ENCODE data around the gene COPG2. TPM values are rescaled to one million over a fixed set of nuclear protein-coding genes. Genes with fewer than 3 reads are reported as not detected.
A peak's percentile ranks its signal among the peaks of the same experiment; 100 is the strongest.
"Not testable (repeated sequence)": the region's sequence is repeated elsewhere in the genome, so short reads cannot be mapped to it uniquely, and the experiment has no call there.

COPG2 gene
- total and polyA plus RNA-seq, 2 donors: 14.1 to 20.8 TPM

DNA sequence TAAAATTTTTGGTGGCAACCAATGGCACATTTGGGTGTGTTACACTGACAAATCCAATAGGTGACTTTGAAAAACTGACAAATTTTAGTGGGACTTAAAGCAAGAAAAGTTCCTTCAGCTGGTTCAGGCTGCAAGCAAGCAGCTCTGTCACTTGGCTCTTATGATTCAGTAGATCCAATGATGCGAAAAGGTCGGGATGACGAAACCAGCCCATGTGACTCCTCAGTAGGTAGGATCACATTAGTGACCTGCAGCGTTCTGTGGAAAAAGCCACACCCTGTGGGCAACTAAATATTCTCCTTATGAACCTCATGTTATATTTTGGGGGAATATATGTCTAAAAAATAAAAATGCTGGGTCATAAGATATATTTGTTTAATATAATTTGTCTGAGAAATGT, 31.1 kb upstream of the COPG2 start:
- no peak for DNase-seq (ENCODE audit: low read depth in 6 of 9, low spot score in 9 of 9)
- H3K4me1 ChIP-seq (ENCODE audit: control insufficient read depth in 2 of 2, insufficient read depth in 2 of 2, low read length in 2 of 2): no peaks in the 10 kb centered on the region
- no peak overlapping the region for H3K27ac ChIP-seq (ENCODE audit: low read depth in 1 of 2, low read length in 1 of 2)
- no peaks in the 10 kb centered on the region for H3K9me3 ChIP-seq (ENCODE audit: control insufficient read depth in 2 of 2, insufficient read depth in 1 of 2, low read length in 1 of 2)
- H3K27me3 ChIP-seq (ENCODE audit: control insufficient read depth in 2 of 2, insufficient read depth in 1 of 2, low read length in 1 of 2): no peaks in the 10 kb centered on the region
- H3K36me3 ChIP-seq (ENCODE audit: control insufficient read depth in 2 of 2, insufficient read depth in 2 of 2, low read length in 1 of 2): no peaks in the 10 kb centered on the region
- WGBS: 69% methylated on average over 4 of the region's 4 CpGs
- no peak overlapping the region for H3K4me3 ChIP-seq (ENCODE audit: low read length in 2 of 2)

DNA sequence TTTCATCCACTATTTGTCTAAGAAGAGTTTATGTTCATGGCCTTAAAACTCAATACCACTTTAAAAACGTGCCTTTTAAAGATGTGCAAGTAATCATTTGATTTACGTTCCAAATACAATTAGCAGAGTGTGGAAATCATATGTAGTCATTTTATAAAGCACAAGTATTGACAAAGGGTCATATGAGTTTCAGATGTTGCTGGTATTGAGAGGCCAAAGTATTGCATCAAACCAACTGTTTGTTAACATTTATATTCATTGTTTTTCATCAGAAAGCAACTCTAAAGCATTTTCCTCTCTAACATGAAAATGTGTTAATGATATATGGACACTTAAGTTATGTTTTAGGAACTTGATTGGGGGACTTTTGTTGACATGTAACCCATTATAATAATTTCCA, 29.3 kb upstream of the COPG2 start:
- no peaks in the 10 kb centered on the region for H3K4me1 ChIP-seq (ENCODE audit: control insufficient read depth in 2 of 2, insufficient read depth in 2 of 2, low read length in 2 of 2)
- H3K9me3 ChIP-seq (ENCODE audit: control insufficient read depth in 2 of 2, insufficient read depth in 1 of 2, low read length in 1 of 2): no peaks in the 10 kb centered on the region
- DNase-seq (ENCODE audit: low read depth in 6 of 9, low spot score in 9 of 9): no peak
- H3K4me3 ChIP-seq (ENCODE audit: low read length in 2 of 2): no peak overlapping the region
- H3K27ac ChIP-seq (ENCODE audit: low read depth in 1 of 2, low read length in 1 of 2): no peak overlapping the region
- no peaks in the 10 kb centered on the region for H3K36me3 ChIP-seq (ENCODE audit: control insufficient read depth in 2 of 2, insufficient read depth in 2 of 2, low read length in 1 of 2)
- H3K27me3 ChIP-seq (ENCODE audit: control insufficient read depth in 2 of 2, insufficient read depth in 1 of 2, low read length in 1 of 2): no peaks in the 10 kb centered on the region
- 91% methylated on average over 2 of the region's 2 CpGs for WGBS

DNA sequence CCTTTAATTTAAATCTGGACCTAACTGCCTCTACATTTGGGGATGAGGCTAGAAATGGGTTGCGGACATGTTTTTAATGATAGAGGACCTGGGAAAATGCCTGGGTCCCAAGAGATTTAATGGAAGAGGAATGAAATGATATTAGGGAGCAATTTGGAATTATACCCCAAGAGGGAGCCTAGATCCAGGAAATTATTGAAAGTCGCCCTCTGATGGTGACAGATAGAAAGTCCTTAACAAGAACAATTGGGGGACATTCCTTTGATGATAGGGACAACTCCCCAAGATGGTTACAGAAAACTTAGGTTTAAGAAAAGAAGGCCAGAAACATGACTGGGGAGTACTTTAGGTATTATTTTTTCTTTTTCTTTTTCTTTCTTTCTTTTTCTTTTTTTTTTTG, 27.3 kb upstream of the COPG2 start:
- 57% methylated on average over 2 of the region's 2 CpGs for WGBS
- H3K4me1 ChIP-seq (ENCODE audit: control insufficient read depth in 2 of 2, insufficient read depth in 2 of 2, low read length in 2 of 2): no peaks in the 10 kb centered on the region
- H3K4me3 ChIP-seq (ENCODE audit: low read length in 2 of 2): no peak overlapping the region
- peak in 2 of 9 donors; percentile 2 to 24 for DNase-seq (ENCODE audit: low read depth in 6 of 9, low spot score in 9 of 9)
- H3K27me3 ChIP-seq (ENCODE audit: control insufficient read depth in 2 of 2, insufficient read depth in 1 of 2, low read length in 1 of 2): no peaks in the 10 kb centered on the region
- no peaks in the 10 kb centered on the region for H3K9me3 ChIP-seq (ENCODE audit: control insufficient read depth in 2 of 2, insufficient read depth in 1 of 2, low read length in 1 of 2)
- no peak overlapping the region for H3K27ac ChIP-seq (ENCODE audit: low read depth in 1 of 2, low read length in 1 of 2)
- no peaks in the 10 kb centered on the region for H3K36me3 ChIP-seq (ENCODE audit: control insufficient read depth in 2 of 2, insufficient read depth in 2 of 2, low read length in 1 of 2)

DNA sequence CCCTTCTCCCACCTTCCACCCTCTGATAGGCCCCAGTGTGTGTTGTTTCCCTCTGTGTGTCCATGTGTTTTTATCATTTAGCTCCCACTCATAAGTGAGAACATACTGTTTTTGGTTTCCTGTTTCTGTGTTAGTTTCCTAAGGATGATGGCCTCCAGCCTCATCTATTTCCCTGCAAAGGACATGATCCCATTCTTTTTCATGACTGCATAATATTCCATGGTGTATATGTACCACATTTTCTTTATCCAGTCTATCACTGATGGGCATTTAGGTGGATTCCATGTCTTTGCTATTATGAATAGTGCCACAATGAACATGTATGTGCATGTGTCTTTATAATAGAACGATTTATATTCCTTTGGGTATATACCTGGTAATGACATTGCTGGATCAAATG, 23.8 kb upstream of the COPG2 start:
- H3K4me3 ChIP-seq (ENCODE audit: low read length in 2 of 2): not testable (repeated sequence)

GRCh38 chr7:130689683-130690082, 21.1 kb upstream of the COPG2 start:
- DNase-seq (ENCODE audit: low read depth in 6 of 9, low spot score in 9 of 9): no peak
- 100% methylated on average over 1 of the region's 1 CpG for WGBS
- H3K4me1 ChIP-seq (ENCODE audit: control insufficient read depth in 2 of 2, insufficient read depth in 2 of 2, low read length in 2 of 2): no peaks in the 10 kb centered on the region
- no peaks in the 10 kb centered on the region for H3K36me3 ChIP-seq (ENCODE audit: control insufficient read depth in 2 of 2, insufficient read depth in 2 of 2, low read length in 1 of 2)
- no peak overlapping the region for H3K4me3 ChIP-seq (ENCODE audit: low read length in 2 of 2)
- H3K27me3 ChIP-seq (ENCODE audit: control insufficient read depth in 2 of 2, insufficient read depth in 1 of 2, low read length in 1 of 2): no peaks in the 10 kb centered on the region
- peaks cover 0 to 2% of the 10 kb centered on the region in 2 donors for H3K9me3 ChIP-seq (ENCODE audit: control insufficient read depth in 2 of 2, insufficient read depth in 1 of 2, low read length in 1 of 2)
- no peak overlapping the region for H3K27ac ChIP-seq (ENCODE audit: low read depth in 1 of 2, low read length in 1 of 2)

More for the DNA sequence above, 23.8 kb upstream of the COPG2 start:
- not testable (repeated sequence) for DNase-seq (ENCODE audit: low read depth in 6 of 9, low spot score in 9 of 9); H3K27ac ChIP-seq (ENCODE audit: low read depth in 1 of 2, low read length in 1 of 2); H3K9me3 ChIP-seq (ENCODE audit: control insufficient read depth in 2 of 2, insufficient read depth in 1 of 2, low read length in 1 of 2); H3K27me3 ChIP-seq (ENCODE audit: control insufficient read depth in 2 of 2, insufficient read depth in 1 of 2, low read length in 1 of 2); H3K4me1 ChIP-seq (ENCODE audit: control insufficient read depth in 2 of 2, insufficient read depth in 2 of 2, low read length in 2 of 2); H3K36me3 ChIP-seq (ENCODE audit: control insufficient read depth in 2 of 2, insufficient read depth in 2 of 2, low read length in 1 of 2)
- WGBS: 95% methylated on average over 1 of the region's 1 CpG

DNA sequence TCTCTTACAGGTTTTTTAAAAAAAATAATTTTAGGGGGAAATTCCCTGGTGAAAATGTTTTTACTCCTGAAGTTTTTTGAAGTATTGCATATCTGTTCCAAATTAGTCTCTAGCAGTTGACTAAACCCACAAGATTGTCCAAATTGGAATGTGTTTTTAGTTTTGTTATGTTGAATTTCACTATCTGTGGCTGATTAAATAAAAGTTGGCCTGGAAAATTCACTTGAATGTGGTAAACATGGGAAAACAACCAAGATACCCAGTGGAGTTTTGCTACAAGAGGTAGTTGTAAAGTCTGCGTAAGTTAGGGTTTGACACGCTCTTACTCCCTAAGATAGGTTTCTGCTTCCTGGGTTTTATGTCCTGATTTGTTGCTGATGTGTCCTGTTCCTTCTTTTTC, 14.5 kb upstream of the COPG2 start:
- Histone ChIP-seq H3K4me1 (ENCODE audit: control insufficient read depth in 2 of 2, insufficient read depth in 2 of 2, low read length in 2 of 2) (no peaks in the 10 kb centered on the region), H3K9me3 (ENCODE audit: control insufficient read depth in 2 of 2, insufficient read depth in 1 of 2, low read length in 1 of 2) (peaks cover 0 to 1% of the 10 kb centered on the region in 2 donors), H3K27me3 (ENCODE audit: control insufficient read depth in 2 of 2, insufficient read depth in 1 of 2, low read length in 1 of 2) (no peaks in the 10 kb centered on the region), H3K36me3 (ENCODE audit: control insufficient read depth in 2 of 2, insufficient read depth in 2 of 2, low read length in 1 of 2) (no peaks in the 10 kb centered on the region), H3K4me3 (ENCODE audit: low read length in 2 of 2) (no peak overlapping the region), H3K27ac (ENCODE audit: low read depth in 1 of 2, low read length in 1 of 2) (no peak overlapping the region)
- over 99% methylated on average over 2 of the region's 2 CpGs for WGBS
- DNase-seq (ENCODE audit: low read depth in 6 of 9, low spot score in 9 of 9): no peak

DNA sequence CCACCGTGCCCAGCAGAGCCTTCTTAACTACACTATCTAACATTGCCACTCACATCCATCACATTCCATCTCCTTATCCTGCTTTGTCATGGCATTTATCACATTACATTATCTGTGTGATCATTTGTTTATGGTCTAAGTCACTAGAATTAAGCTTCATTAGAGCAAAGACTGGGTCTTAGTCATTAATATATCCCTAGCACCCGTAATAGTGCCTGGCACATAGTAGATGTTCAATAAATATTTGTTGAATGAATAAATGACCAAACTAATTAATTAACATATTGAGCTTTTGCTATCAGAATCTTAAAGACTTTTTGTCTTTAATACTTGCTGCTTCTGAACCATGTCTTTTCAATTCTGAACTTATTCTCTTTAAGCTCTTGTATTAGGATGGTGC, 5.9 kb upstream of the COPG2 start:
- H3K4me1 ChIP-seq (ENCODE audit: control insufficient read depth in 2 of 2, insufficient read depth in 2 of 2, low read length in 2 of 2): no peaks in the 10 kb centered on the region
- WGBS: 97% methylated on average over 2 of the region's 2 CpGs
- no peak overlapping the region for H3K4me3 ChIP-seq (ENCODE audit: low read length in 2 of 2)
- DNase-seq (ENCODE audit: low read depth in 6 of 9, low spot score in 9 of 9): no peak
- no peaks in the 10 kb centered on the region for H3K9me3 ChIP-seq (ENCODE audit: control insufficient read depth in 2 of 2, insufficient read depth in 1 of 2, low read length in 1 of 2)
- no peaks in the 10 kb centered on the region for H3K36me3 ChIP-seq (ENCODE audit: control insufficient read depth in 2 of 2, insufficient read depth in 2 of 2, low read length in 1 of 2)
- H3K27ac ChIP-seq (ENCODE audit: low read depth in 1 of 2, low read length in 1 of 2): no peak overlapping the region
- H3K27me3 ChIP-seq (ENCODE audit: control insufficient read depth in 2 of 2, insufficient read depth in 1 of 2, low read length in 1 of 2): no peaks in the 10 kb centered on the region

DNA sequence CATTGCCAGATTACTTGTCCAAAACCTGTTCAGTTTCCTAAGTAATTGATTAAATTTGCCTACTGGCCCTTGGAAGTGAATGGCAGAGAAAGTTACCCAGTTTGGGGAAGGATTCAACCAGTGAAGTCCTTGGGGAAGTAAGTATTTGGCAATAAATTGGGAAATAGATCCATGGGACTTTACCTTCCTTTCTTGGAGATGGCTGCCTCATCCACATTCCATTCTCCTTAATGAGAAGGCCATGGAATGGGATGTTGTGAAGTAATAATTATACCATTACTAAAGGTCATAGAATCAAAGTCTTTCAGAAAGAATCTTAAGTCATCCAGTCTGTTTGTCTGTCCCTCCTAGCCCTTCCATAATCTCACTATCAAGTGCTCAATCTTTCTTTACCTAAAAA, 4.5 kb upstream of the COPG2 start:
- no peaks in the 10 kb centered on the region for H3K36me3 ChIP-seq (ENCODE audit: control insufficient read depth in 2 of 2, insufficient read depth in 2 of 2, low read length in 1 of 2)
- H3K4me3 ChIP-seq (ENCODE audit: low read length in 2 of 2): no peak overlapping the region
- no peaks in the 10 kb centered on the region for H3K9me3 ChIP-seq (ENCODE audit: control insufficient read depth in 2 of 2, insufficient read depth in 1 of 2, low read length in 1 of 2)
- H3K27ac ChIP-seq (ENCODE audit: low read depth in 1 of 2, low read length in 1 of 2): no peak overlapping the region
- no peaks in the 10 kb centered on the region for H3K27me3 ChIP-seq (ENCODE audit: control insufficient read depth in 2 of 2, insufficient read depth in 1 of 2, low read length in 1 of 2)
- peaks cover 0 to 4% of the 10 kb centered on the region in 2 donors for H3K4me1 ChIP-seq (ENCODE audit: control insufficient read depth in 2 of 2, insufficient read depth in 2 of 2, low read length in 2 of 2)
- DNase-seq (ENCODE audit: low read depth in 6 of 9, low spot score in 9 of 9): no peak

- no peak for DNase-seq (ENCODE audit: low read depth in 6 of 9, low spot score in 9 of 9)
- 87% methylated on average over 4 of the region's 4 CpGs for WGBS
These were observed 3.6 kb upstream of the COPG2 start for GRCh38 chr7:130672146-130672545.

More at GRCh38 chr7:130672146-130672545, 3.6 kb upstream of the COPG2 start:
- no peaks in the 10 kb centered on the region for H3K36me3 ChIP-seq (ENCODE audit: control insufficient read depth in 2 of 2, insufficient read depth in 2 of 2, low read length in 1 of 2)
- no peaks in the 10 kb centered on the region for H3K27me3 ChIP-seq (ENCODE audit: control insufficient read depth in 2 of 2, insufficient read depth in 1 of 2, low read length in 1 of 2)
- no peaks in the 10 kb centered on the region for H3K9me3 ChIP-seq (ENCODE audit: control insufficient read depth in 2 of 2, insufficient read depth in 1 of 2, low read length in 1 of 2)
- H3K4me3 ChIP-seq (ENCODE audit: low read length in 2 of 2): no peak overlapping the region
- H3K27ac ChIP-seq (ENCODE audit: low read depth in 1 of 2, low read length in 1 of 2): no peak overlapping the region
- H3K4me1 ChIP-seq (ENCODE audit: control insufficient read depth in 2 of 2, insufficient read depth in 2 of 2, low read length in 2 of 2): peaks cover 7 to 10% of the 10 kb centered on the region in 2 donors
